HL-60 (cell line): ENCODE measurements around the gene NMNAT2.

Source experiments
- DNase-seq, 2 experiments: peaks; one replicate each; pipeline ENCODE4 v3.0.0-alpha.2; 2010 to 2020; ENCODE audit warnings: low read depth in 1 of 2, low spot score in 1 of 2
- H3K27ac ChIP-seq: fragments of 250-450 bp; sonication (Bioruptor Pico); replicated peaks from 2 replicates; pipeline ENCODE4 v1.5.1; 2020; ENCODE audit warnings: mild to moderate bottlenecking, moderate library complexity
- H3K27me3 ChIP-seq: fragments of 250-450 bp; sonication (Bioruptor Pico); 2 replicates; pipeline ENCODE4 v1.5.1; 2021; ENCODE audit warnings: mild to moderate bottlenecking, moderate library complexity; ENCODE audit not compliant: insufficient read depth, poor library complexity, severe bottlenecking
- H3K4me3 ChIP-seq: replicated peaks from 2 replicates; pipeline ENCODE4 v1.5.1; 2011; ENCODE audit warnings: mild to moderate bottlenecking, control low read depth, low read length; ENCODE audit not compliant: insufficient read depth
- GABPA ChIP-seq: IDR thresholded peaks from 2 replicates; pipeline ENCODE4 v1.6.1; 2012; ENCODE audit warnings: low read depth
- POLR2AphosphoS5 ChIP-seq: IDR thresholded peaks from 2 replicates; pipeline ENCODE4 v1.6.1; 2012; ENCODE audit warnings: low read depth
- SPI1 ChIP-seq: IDR thresholded peaks from 2 replicates; pipeline ENCODE4 v1.6.1; 2012; ENCODE audit warnings: low read depth, mild to moderate bottlenecking, borderline replicate concordance
- TF ChIP-seq, protein P1 (sequence below): IDR thresholded peaks from one replicate; pipeline ENCODE4 v1.5.1; 2011; ENCODE audit warnings: low read length, control low read depth, inconsistent platforms; ENCODE audit not compliant: insufficient read depth
- TF ChIP-seq, protein P2 (sequence below): IDR thresholded peaks from 2 replicates; pipeline ENCODE4 v1.6.1; 2012; ENCODE audit warnings: low read depth; ENCODE audit not compliant: insufficient replicate concordance

The NMNAT2 gene

DNA sequence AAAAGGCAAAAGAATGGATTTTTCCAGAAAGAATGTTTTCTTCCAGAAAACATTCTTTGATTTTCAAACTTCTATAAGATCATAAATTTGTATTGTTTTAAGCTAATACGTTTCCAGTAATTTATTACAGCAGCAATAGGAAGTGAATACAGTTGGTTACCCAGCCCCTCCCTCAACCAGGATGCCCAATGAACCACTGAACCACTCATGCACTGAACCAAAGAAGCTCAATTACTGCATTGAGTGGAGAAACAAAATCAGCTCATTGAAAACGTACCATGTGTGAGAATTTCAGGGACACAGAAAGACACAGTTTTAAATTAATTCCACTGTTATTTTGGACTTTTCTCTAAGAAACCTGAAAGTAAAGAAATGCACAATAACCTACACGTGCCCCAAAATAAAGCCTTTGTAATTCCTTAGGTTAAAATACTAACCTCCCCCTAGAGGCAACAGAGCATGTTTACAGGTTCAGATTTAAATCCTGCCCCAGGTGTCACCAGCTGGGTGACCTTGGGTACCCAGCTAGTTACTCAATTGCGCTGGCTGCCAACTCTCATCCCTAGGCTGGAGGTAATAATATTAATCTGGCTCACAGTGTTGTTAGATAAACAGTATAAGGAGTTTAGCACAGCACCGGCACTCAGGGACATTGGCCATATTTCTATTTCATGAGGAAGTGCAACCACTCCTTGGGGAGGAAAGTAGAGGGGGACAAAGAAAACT, 111.7 kb downstream of the NMNAT2 start:
- peak in 1 of 2 experiments; percentile 4 for DNase-seq
- Histone ChIP-seq H3K27me3 (no peaks in the 10 kb centered on the region), H3K4me3 (no peak overlapping the region), H3K27ac (no peak overlapping the region)
- TF ChIP-seq SPI1: no peak
- TF ChIP-seq, protein P1, sequence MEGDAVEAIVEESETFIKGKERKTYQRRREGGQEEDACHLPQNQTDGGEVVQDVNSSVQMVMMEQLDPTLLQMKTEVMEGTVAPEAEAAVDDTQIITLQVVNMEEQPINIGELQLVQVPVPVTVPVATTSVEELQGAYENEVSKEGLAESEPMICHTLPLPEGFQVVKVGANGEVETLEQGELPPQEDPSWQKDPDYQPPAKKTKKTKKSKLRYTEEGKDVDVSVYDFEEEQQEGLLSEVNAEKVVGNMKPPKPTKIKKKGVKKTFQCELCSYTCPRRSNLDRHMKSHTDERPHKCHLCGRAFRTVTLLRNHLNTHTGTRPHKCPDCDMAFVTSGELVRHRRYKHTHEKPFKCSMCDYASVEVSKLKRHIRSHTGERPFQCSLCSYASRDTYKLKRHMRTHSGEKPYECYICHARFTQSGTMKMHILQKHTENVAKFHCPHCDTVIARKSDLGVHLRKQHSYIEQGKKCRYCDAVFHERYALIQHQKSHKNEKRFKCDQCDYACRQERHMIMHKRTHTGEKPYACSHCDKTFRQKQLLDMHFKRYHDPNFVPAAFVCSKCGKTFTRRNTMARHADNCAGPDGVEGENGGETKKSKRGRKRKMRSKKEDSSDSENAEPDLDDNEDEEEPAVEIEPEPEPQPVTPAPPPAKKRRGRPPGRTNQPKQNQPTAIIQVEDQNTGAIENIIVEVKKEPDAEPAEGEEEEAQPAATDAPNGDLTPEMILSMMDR: no peak

DNA sequence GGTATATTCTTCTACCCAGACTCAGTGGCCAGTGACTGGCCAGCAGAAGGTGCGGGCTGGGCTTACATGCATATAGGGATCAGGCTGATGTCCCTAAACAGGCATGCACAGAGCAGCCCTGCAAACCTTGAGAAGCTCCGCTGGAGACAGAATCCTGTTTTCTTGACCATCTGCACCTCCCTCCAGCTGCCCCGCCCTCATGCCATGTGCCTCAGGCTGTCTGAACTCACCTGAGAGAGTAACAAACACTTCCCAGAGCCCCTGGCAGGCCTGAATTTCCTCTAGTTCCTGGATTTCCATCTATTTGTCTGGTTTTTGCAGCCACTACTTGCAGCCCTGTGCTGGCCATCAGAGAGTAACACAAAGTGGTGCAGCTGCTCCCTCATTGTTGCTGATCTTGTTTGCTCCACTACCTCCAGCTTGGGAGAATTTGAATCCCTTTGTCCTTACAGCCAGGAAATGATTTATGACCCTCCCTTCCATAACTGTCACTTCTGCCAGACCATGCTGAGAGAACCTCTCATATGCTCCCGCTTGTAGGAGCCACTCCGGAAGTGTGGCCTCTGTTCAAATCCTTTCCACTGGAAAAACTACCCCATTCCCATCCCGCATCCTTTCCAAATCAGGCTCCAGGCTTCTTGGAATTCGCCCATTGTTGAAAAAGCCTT, 113.6 kb downstream of the NMNAT2 start:
- no peak for DNase-seq
- Histone ChIP-seq H3K27me3 (no peaks in the 10 kb centered on the region), H3K4me3 (no peak overlapping the region), H3K27ac (no peak overlapping the region)
- TF ChIP-seq POLR2AphosphoS5 (no peak), SPI1 (no peak), GABPA (no peak)
- TF ChIP-seq, protein P2, sequence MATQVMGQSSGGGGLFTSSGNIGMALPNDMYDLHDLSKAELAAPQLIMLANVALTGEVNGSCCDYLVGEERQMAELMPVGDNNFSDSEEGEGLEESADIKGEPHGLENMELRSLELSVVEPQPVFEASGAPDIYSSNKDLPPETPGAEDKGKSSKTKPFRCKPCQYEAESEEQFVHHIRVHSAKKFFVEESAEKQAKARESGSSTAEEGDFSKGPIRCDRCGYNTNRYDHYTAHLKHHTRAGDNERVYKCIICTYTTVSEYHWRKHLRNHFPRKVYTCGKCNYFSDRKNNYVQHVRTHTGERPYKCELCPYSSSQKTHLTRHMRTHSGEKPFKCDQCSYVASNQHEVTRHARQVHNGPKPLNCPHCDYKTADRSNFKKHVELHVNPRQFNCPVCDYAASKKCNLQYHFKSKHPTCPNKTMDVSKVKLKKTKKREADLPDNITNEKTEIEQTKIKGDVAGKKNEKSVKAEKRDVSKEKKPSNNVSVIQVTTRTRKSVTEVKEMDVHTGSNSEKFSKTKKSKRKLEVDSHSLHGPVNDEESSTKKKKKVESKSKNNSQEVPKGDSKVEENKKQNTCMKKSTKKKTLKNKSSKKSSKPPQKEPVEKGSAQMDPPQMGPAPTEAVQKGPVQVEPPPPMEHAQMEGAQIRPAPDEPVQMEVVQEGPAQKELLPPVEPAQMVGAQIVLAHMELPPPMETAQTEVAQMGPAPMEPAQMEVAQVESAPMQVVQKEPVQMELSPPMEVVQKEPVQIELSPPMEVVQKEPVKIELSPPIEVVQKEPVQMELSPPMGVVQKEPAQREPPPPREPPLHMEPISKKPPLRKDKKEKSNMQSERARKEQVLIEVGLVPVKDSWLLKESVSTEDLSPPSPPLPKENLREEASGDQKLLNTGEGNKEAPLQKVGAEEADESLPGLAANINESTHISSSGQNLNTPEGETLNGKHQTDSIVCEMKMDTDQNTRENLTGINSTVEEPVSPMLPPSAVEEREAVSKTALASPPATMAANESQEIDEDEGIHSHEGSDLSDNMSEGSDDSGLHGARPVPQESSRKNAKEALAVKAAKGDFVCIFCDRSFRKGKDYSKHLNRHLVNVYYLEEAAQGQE: no peak
- TF ChIP-seq, protein P1: no peak

DNA sequence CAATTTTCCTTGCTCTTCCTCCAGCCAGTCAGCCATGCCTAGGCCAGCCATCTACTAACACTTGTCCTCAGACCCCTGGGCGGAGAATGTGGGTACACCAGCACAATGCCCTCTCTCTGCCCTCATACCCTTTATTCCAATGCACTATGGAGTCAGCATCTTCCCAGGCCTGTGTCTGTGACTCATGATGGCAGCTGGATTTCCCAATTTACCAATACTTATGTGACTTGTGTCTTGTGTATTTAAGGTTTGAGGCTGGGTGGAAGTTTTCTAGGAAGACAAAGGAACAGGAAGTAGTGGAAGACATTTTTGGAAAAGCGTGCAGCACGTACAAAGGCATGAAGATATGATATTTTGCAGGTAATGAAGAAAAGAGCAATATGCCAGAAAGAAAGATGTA, 114.3 kb downstream of the NMNAT2 start:
- no peak for DNase-seq
- Histone ChIP-seq H3K27me3 (no peaks in the 10 kb centered on the region), H3K27ac (no peak overlapping the region), H3K4me3 (no peak overlapping the region)
- TF ChIP-seq POLR2AphosphoS5 (no peak), GABPA (no peak), SPI1 (no peak)
- TF ChIP-seq, protein P1: no peak
- TF ChIP-seq, protein P2: no peak

DNA sequence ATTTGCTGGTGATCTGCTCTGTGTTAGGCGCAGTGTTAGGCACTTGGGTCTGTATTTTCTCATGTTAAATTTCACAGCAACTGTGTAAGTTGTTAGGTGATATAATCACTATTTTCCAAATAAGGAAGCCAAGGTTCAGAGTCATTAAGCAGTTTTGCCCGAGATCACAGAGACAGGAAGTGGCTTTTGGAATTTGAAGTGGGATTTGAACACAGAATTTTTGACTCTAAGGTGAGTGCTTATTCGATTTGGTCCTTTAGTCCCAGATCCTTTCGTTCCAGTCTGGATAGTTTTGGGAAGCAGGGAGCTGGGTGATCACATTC, 114.9 kb downstream of the NMNAT2 start:
- TF ChIP-seq GABPA: no peak
- TF ChIP-seq, protein P1: no peak
- TF ChIP-seq POLR2AphosphoS5: no peak
- TF ChIP-seq, protein P2: no peak
- no peak for TF ChIP-seq SPI1
- Histone ChIP-seq H3K27me3 (no peaks in the 10 kb centered on the region), H3K27ac (no peak overlapping the region), H3K4me3 (no peak overlapping the region)
- no peak for DNase-seq
